ENCODE results near the gene IFNL1.

GRCh38 chr19:39321832-39322176 is 25.6 kb downstream of the IFNL1 start:
- TF ChIP-seq POLR2AphosphoS5 (IDR thresholded peaks at IDR 0.05; ENCODE audit: borderline replicate concordance, low read depth, low read length) (no peak), EZH2 (IDR thresholded peaks at IDR 0.05) (no peak)
